IMR-90 (cell line): ENCODE data around the gene FMN2. TPM values are rescaled to one million over a fixed set of nuclear protein-coding genes. Genes with fewer than 3 reads are reported as not detected.

Experiments used
- ATAC-seq: fragments of 200-7000 bp; cut with Tn5 transposase; 2 replicates; pipeline ENCODE4 v1.9.1; 2020; ENCODE audit warnings: low read depth, mild to moderate bottlenecking, moderate library complexity
- BruUV-seq: library from RNA; stranded (reverse); fragments of 400-500 nt; replicated peaks from 2 replicates; lab custom pipeline; 2021; lab: Mats Ljungman, UMichigan
- CTCF ChIA-PET: fragments of 300-600 bp; formaldehyde crosslinking; extraction: SDS; loops from one replicate; lab custom pipeline; 2021; ENCODE audit warnings: antibody characterized with exemption; lab: Yijun Ruan, JAX
- POLR2A ChIA-PET: fragments of 300-600 bp; sonication (Branson Sonifier 250); formaldehyde crosslinking; loops from one replicate; lab custom pipeline; 2022; ENCODE audit warnings: antibody characterized with exemption; ENCODE audit not compliant: unreplicated experiment; lab: Charles Lee
- DNase-seq: peaks from one replicate; pipeline ENCODE4 v3.0.0; 2013
- H2AFZ ChIP-seq: replicated peaks from 2 replicates; pipeline ENCODE3; 2013; ENCODE audit warnings: low read length, mild to moderate bottlenecking; ENCODE audit not compliant: poor library complexity
- H2AK5ac ChIP-seq: 2 replicates; pipeline ENCODE4 v1.6.1; 2013; ENCODE audit warnings: low read depth, low read length, inconsistent platforms
- H2AK9ac ChIP-seq: replicated peaks from 2 replicates; pipeline ENCODE3; 2013; ENCODE audit warnings: mild to moderate bottlenecking, low read depth, low read length, moderate library complexity; ENCODE audit not compliant: poor library complexity
- H2BK120ac ChIP-seq: 2 replicates; pipeline ENCODE4 v1.6.1; 2013; ENCODE audit warnings: low read depth, low read length, inconsistent platforms
- H2BK15ac ChIP-seq: 3 replicates; pipeline ENCODE4 v1.6.1; 2013; ENCODE audit warnings: low read depth, low read length, inconsistent platforms
- H2BK20ac ChIP-seq: 2 replicates; pipeline ENCODE4 v1.6.1; 2013; ENCODE audit warnings: low read depth, mild to moderate bottlenecking, inconsistent platforms, low read length, moderate library complexity
- H2BK5ac ChIP-seq: 2 replicates; pipeline ENCODE4 v1.6.1; 2013; ENCODE audit warnings: mild to moderate bottlenecking, low read depth, low read length, inconsistent platforms; ENCODE audit not compliant: poor library complexity, severe bottlenecking
- H3K14ac ChIP-seq: replicated peaks from 2 replicates; pipeline ENCODE4 v1.6.1; 2013; ENCODE audit warnings: low read depth, low read length, inconsistent platforms
- H3K18ac ChIP-seq: 2 replicates; pipeline ENCODE4 v1.6.1; 2013; ENCODE audit warnings: low read depth, low read length, control low read depth
- H3K23ac ChIP-seq: 2 replicates; pipeline ENCODE4 v1.6.1; 2013; ENCODE audit warnings: low read depth, low read length, inconsistent platforms
- H3K27ac ChIP-seq: 2 replicates; pipeline ENCODE4 v1.5.1; 2013; ENCODE audit warnings: mild to moderate bottlenecking, control low read depth, low read length; ENCODE audit not compliant: insufficient read depth
- H3K27me3 ChIP-seq: 2 replicates; pipeline ENCODE4 v1.6.1; 2013; ENCODE audit warnings: low read length; ENCODE audit not compliant: control insufficient read depth, insufficient read depth
- H3K36me3 ChIP-seq: 2 replicates; pipeline ENCODE4 v1.6.1; 2013; ENCODE audit warnings: low read length, mixed read lengths; ENCODE audit not compliant: control insufficient read depth, insufficient read depth
- H3K4ac ChIP-seq: 2 replicates; pipeline ENCODE4 v1.6.1; 2013; ENCODE audit warnings: low read depth, low read length, inconsistent platforms
- H3K4me1 ChIP-seq: 2 replicates; pipeline ENCODE4 v1.6.1; 2013; ENCODE audit warnings: low read length, mixed read lengths; ENCODE audit not compliant: control insufficient read depth, insufficient read depth
- H3K4me2 ChIP-seq: 2 replicates; pipeline ENCODE4 v1.6.1; 2013; ENCODE audit warnings: low read depth, mild to moderate bottlenecking, control low read depth, low read length, moderate library complexity
- H3K4me3 ChIP-seq: 2 replicates; pipeline ENCODE4 v1.5.1; 2013; ENCODE audit warnings: low read depth, mild to moderate bottlenecking, control low read depth, low read length, moderate library complexity; ENCODE audit not compliant: insufficient read depth
- H3K56ac ChIP-seq: 2 replicates; pipeline ENCODE4 v1.6.1; 2013; ENCODE audit warnings: low read length, inconsistent platforms; ENCODE audit not compliant: insufficient read depth; ENCODE audit errors: extremely low read depth
- H3K79me1 ChIP-seq, 2 experiments: 2 replicates each; pipeline ENCODE4 v1.6.1; 2013; ENCODE audit warnings: low read length in 2 of 2, inconsistent platforms in 1 of 2, low read depth in 1 of 2
- H3K9ac ChIP-seq: 2 replicates; pipeline ENCODE4 v1.6.1; 2013; ENCODE audit warnings: low read depth, low read length, control low read depth
- H3K9me1 ChIP-seq: 2 replicates; pipeline ENCODE4 v1.6.1; 2013; ENCODE audit warnings: low read length, inconsistent platforms; ENCODE audit not compliant: insufficient read depth
- H3K9me3 ChIP-seq: 2 replicates; pipeline ENCODE4 v1.6.1; 2013; ENCODE audit warnings: low read length; ENCODE audit not compliant: control insufficient read depth, insufficient read depth
- H4K20me1 ChIP-seq: 2 replicates; pipeline ENCODE4 v1.6.1; 2013; ENCODE audit warnings: low read length, inconsistent platforms; ENCODE audit not compliant: insufficient read depth
- H4K5ac ChIP-seq: 2 replicates; pipeline ENCODE4 v1.6.1; 2013; ENCODE audit warnings: mild to moderate bottlenecking, low read depth, low read length, control low read depth
- H4K8ac ChIP-seq, 2 experiments: 2 replicates each; pipeline ENCODE4 v1.6.1; 2013; ENCODE audit warnings: low read depth in 2 of 2, low read length in 2 of 2, control low read depth in 1 of 2, inconsistent platforms in 1 of 2
- H4K91ac ChIP-seq: 2 replicates; pipeline ENCODE4 v1.6.1; 2013; ENCODE audit warnings: low read depth, low read length, inconsistent platforms; ENCODE audit not compliant: insufficient read depth
- BHLHE40 ChIP-seq: fragments of 150-350 bp; IDR thresholded peaks from 2 replicates; pipeline ENCODE4 v1.6.1; 2016; ENCODE audit warnings: mild to moderate bottlenecking, low read depth, low read length
- CEBPB ChIP-seq: IDR thresholded peaks from 2 replicates; pipeline ENCODE4 v1.6.1; 2012; ENCODE audit warnings: low read depth, low read length, improper control_type of control experiment
- CHD1 ChIP-seq: IDR thresholded peaks from 2 replicates; pipeline ENCODE4 v1.6.1; 2012; ENCODE audit warnings: low read depth, low read length, improper control_type of control experiment
- ELK1 ChIP-seq: fragments of 150-350 bp; IDR thresholded peaks from 2 replicates; pipeline ENCODE4 v1.6.1; 2016; ENCODE audit warnings: low read depth, mild to moderate bottlenecking, low read length, moderate library complexity, borderline replicate concordance
- FOS ChIP-seq: fragments of 150-350 bp; IDR thresholded peaks from 2 replicates; pipeline ENCODE4 v1.6.1; 2016; ENCODE audit warnings: low read depth, low read length
- MAFK ChIP-seq: IDR thresholded peaks from 2 replicates; pipeline ENCODE4 v1.6.1; 2012; ENCODE audit warnings: low read depth, low read length, improper control_type of control experiment
- MAZ ChIP-seq: IDR thresholded peaks from 2 replicates; pipeline ENCODE4 v1.6.1; 2012; ENCODE audit warnings: low read depth, mild to moderate bottlenecking, low read length, improper control_type of control experiment, moderate library complexity, borderline replicate concordance
- MXI1 ChIP-seq: IDR thresholded peaks from 2 replicates; pipeline ENCODE4 v1.6.1; 2012; ENCODE audit warnings: low read depth, mild to moderate bottlenecking, low read length, moderate library complexity, borderline replicate concordance
- NFE2L2 ChIP-seq: fragments of 150-350 bp; IDR thresholded peaks from 2 replicates; pipeline ENCODE4 v1.6.1; 2016; ENCODE audit warnings: low read depth, mild to moderate bottlenecking, low read length
- RAD21 ChIP-seq: IDR thresholded peaks from 2 replicates; pipeline ENCODE4 v1.6.1; 2012; ENCODE audit warnings: low read length, improper control_type of control experiment
- RCOR1 ChIP-seq: IDR thresholded peaks from 2 replicates; pipeline ENCODE4 v1.6.1; 2012; ENCODE audit warnings: mild to moderate bottlenecking, low read length, improper control_type of control experiment; ENCODE audit not compliant: insufficient replicate concordance
- RFX5 ChIP-seq: IDR thresholded peaks from 2 replicates; pipeline ENCODE4 v1.8.0; 2012; ENCODE audit warnings: low read depth, mild to moderate bottlenecking, low read length, moderate library complexity
- SMC3 ChIP-seq: fragments of 150-350 bp; IDR thresholded peaks from 2 replicates; pipeline ENCODE4 v1.6.1; 2016; ENCODE audit warnings: low read depth, mild to moderate bottlenecking, antibody characterized with exemption, low read length, moderate library complexity
- USF2 ChIP-seq: fragments of 150-350 bp; IDR thresholded peaks from 2 replicates; pipeline ENCODE4 v1.6.1; 2017; ENCODE audit warnings: mild to moderate bottlenecking, antibody characterized with exemption, low read length, low read depth
- WGBS, 2 experiments: methylation state at CpG; one replicate each; pipeline versions ENCODE4 v1.1.5 to v1.1.7; 2013; ENCODE audit warnings: missing lambda C conversion rate in 2 of 2; ENCODE audit not compliant: insufficient read length in 1 of 2; ENCODE audit errors: extremely low coverage in 2 of 2; 5-methylcytosine and 5-hydroxymethylcytosine counted together
- dilution Hi-C: fragments of 300-500 bp; cut with HindIII; formaldehyde crosslinking; loops from one replicate; pipeline ENCODE4 v1.14.3; 2018; ENCODE audit warnings: low sequenced_read_pairs; ENCODE audit not compliant: unreplicated experiment
- in situ Hi-C: fragments of 300-500 bp; cut with MboI; formaldehyde crosslinking; loops from 3 replicates; pipeline ENCODE4 v1.14.3; 2019; ENCODE audit warnings: low sequenced_read_pairs, inconsistent platforms, mixed read lengths
- intact Hi-C: fragments of 100-400 bp; cut with micrococcal nuclease; formaldehyde crosslinking; loops from 2 replicates; pipeline ENCODE4 v1.10.0; 2022
- polyA plus RNA-seq, 3 experiments: library from polyadenylated mRNA; depleted of rRNA; stranded (reverse); fragments of >200 nt; gene quantifications; 2 replicates each; pipeline ENCODE4 v1.2.3, GENCODE V29; 2012; ENCODE audit warnings: low replicate concordance in 1 of 3
- total RNA-seq: library from RNA; depleted of rRNA; stranded (reverse); fragments of >200 nt; gene quantifications from 2 replicates; pipeline ENCODE4 v1.2.3, GENCODE V29; 2012

Gene FMN2
- total and polyA plus RNA-seq, 2 of the 4 experiments (the other 2 are of a cell fraction) = 29.0 to 35.8 TPM

GRCh38 chr1:240068961-240069360 is 22.7 kb upstream of the FMN2 start:
- Histone ChIP-seq H2BK20ac (no peak overlapping the region), H4K20me1 (no peaks in the 10 kb centered on the region), H3K9me3 (no peaks in the 10 kb centered on the region), H2BK5ac (no peak overlapping the region), H3K4me3 (no peak overlapping the region), H3K18ac (no peak overlapping the region), H3K14ac (no peak overlapping the region), H4K5ac (no peak overlapping the region), H3K27me3 (no peaks in the 10 kb centered on the region), H4K91ac (no peak overlapping the region), H3K4me1 (no peaks in the 10 kb centered on the region), H3K9me1 (no peaks in the 10 kb centered on the region), H3K4ac (no peak overlapping the region), H3K36me3 (no peaks in the 10 kb centered on the region), H3K79me1 (no peaks in the 10 kb centered on the region), H3K56ac (no peak overlapping the region), H2AK5ac (no peak overlapping the region), H3K23ac (no peak overlapping the region), H2BK15ac (no peak overlapping the region), H4K8ac (no peak overlapping the region), H3K9ac (no peak overlapping the region), H2AFZ (no peak overlapping the region), H2AK9ac (no peak overlapping the region), H3K27ac (no peak overlapping the region), H2BK120ac (no peak overlapping the region), H3K4me2 (no peak overlapping the region)
- in situ Hi-C loops (no loop called here), dilution Hi-C loops (no loop called here), intact Hi-C loops (no loop called here)
- no CpG with 5 or more reads among the region's 7 CpGs for WGBS, 2 experiments
- no TSS peak for BruUV-seq
- ATAC-seq (no peak), DNase-seq (no peak)
- ChIA-PET CTCF (no interaction called here), POLR2A (no interaction called here)
- TF ChIP-seq MXI1 = no peak
- no peak for TF ChIP-seq FOS
- TF ChIP-seq CEBPB = no peak
- no peak for TF ChIP-seq MAFK
- TF ChIP-seq BHLHE40 = no peak
- no peak for TF ChIP-seq NFE2L2
- no peak for TF ChIP-seq SMC3
- TF ChIP-seq ELK1 = no peak
- no peak for TF ChIP-seq MAZ
- TF ChIP-seq RAD21 = no peak
- TF ChIP-seq USF2 = no peak
- no peak for TF ChIP-seq RFX5
- TF ChIP-seq CHD1 = no peak
- no peak for TF ChIP-seq RCOR1
